PFSK-1 (cell line): Measurements from ENCODE around the gene CYTH3.

Experiments
- FOXP2 ChIP-seq: optimal IDR thresholded peaks from 2 replicates; pipeline ENCODE3; 2011; ENCODE audit warnings: borderline replicate concordance, control low read depth, inconsistent platforms; ENCODE audit not compliant: insufficient read depth; ENCODE audit errors: extremely low read length, extremely low read depth
- POLR2AphosphoS5 ChIP-seq: IDR thresholded peaks from 2 replicates; pipeline ENCODE4 v1.6.1; 2012; ENCODE audit warnings: low read depth, mild to moderate bottlenecking, control low read depth, low read length, moderate library complexity
- REST ChIP-seq, 2 experiments: IDR thresholded peaks; 2 replicates each; pipeline versions ENCODE4 v1.6.1 to v1.8.0; 2011 to 2012; ENCODE audit warnings: low read depth in 2 of 2, low read length in 2 of 2, control low read depth in 1 of 2, inconsistent platforms in 1 of 2, mild to moderate bottlenecking in 1 of 2, moderate library complexity in 1 of 2; ENCODE audit not compliant: insufficient read depth in 1 of 2
- SIN3A ChIP-seq: IDR thresholded peaks from 2 replicates; pipeline ENCODE4 v1.6.1; 2012; ENCODE audit warnings: mild to moderate bottlenecking, low read length, moderate library complexity, borderline replicate concordance; ENCODE audit not compliant: insufficient read depth
- TAF1 ChIP-seq: IDR thresholded peaks from 2 replicates; pipeline ENCODE4 v1.6.1; 2012; ENCODE audit warnings: low read length, control low read depth, borderline replicate concordance; ENCODE audit not compliant: insufficient read depth

GRCh38 chr7:6232116-6232515, 40.3 kb downstream of the CYTH3 start:
- TF ChIP-seq TAF1: no peak
- TF ChIP-seq SIN3A: no peak
- TF ChIP-seq POLR2AphosphoS5: no peak
- no peak for TF ChIP-seq REST (IDR thresholded peaks at IDR 0.05; ENCODE audit: insufficient read depth in 1 of 2, low read depth in 2 of 2, low read length in 2 of 2)
- TF ChIP-seq FOXP2: no peak
